Spinal cord (tissue), 10 donors: Measurements from ENCODE around the gene GET4. TPM values are rescaled to one million over a fixed set of nuclear protein-coding genes. Genes with fewer than 3 reads are reported as not detected.
A peak's percentile ranks its signal among the peaks of the same experiment; 100 is the strongest.

Experiments used
- DNase-seq, 6 donors: peaks; one replicate each; pipeline versions ENCODE4 v3.0.0 to v3.0.0-alpha.2; 2013 to 2015; ENCODE audit warnings: low spot score in 6 of 6, low read depth in 4 of 6
- H3K27ac ChIP-seq: one replicate; pipeline ENCODE4 v1.5.1; 2013; ENCODE audit warnings: low read depth, low read length, control low read depth
- H3K27me3 ChIP-seq: one replicate; pipeline ENCODE4 v1.6.1; 2013; ENCODE audit warnings: low read length; ENCODE audit not compliant: control insufficient read depth, insufficient read depth
- H3K36me3 ChIP-seq: one replicate; pipeline ENCODE4 v1.6.1; 2013; ENCODE audit warnings: low read length; ENCODE audit not compliant: control insufficient read depth, insufficient read depth
- H3K4me1 ChIP-seq: one replicate; pipeline ENCODE4 v1.6.1; 2013; ENCODE audit warnings: low read length; ENCODE audit not compliant: control insufficient read depth, insufficient read depth
- H3K4me3 ChIP-seq: one replicate; pipeline ENCODE4 v1.5.1; 2013; ENCODE audit warnings: low read depth, low read length, control low read depth
- H3K9me3 ChIP-seq: one replicate; pipeline ENCODE4 v1.6.1; 2013; ENCODE audit warnings: low read length; ENCODE audit not compliant: control insufficient read depth, insufficient read depth
- WGBS: methylation state at CpG from one replicate; pipeline ENCODE4 v1.1.5; 2013; ENCODE audit warnings: missing lambda C conversion rate; ENCODE audit not compliant: insufficient coverage; 5-methylcytosine and 5-hydroxymethylcytosine counted together
- polyA plus RNA-seq, 2 donors: library from polyadenylated mRNA; unstranded; fragments of 120-200 nt; gene quantifications; one replicate each; pipeline ENCODE4 v1.2.1, GENCODE V29; 2013; ENCODE audit not compliant: insufficient read length in 2 of 2
- total RNA-seq, 2 donors: library from RNA; depleted of rRNA in 1 of 2; stranded (reverse); fragments of 120-200 nt in 1 of 2; fragments of >200 nt in 1 of 2; gene quantifications; one replicate each; pipeline versions ENCODE4 v1.2.3 to v1.2.4, GENCODE V29; 2013 to 2014
- donor health status: healthy.

GET4 gene
- total and polyA plus RNA-seq, 4 donors: 17.7 to 54.3 (median 33.2) TPM

DNA sequence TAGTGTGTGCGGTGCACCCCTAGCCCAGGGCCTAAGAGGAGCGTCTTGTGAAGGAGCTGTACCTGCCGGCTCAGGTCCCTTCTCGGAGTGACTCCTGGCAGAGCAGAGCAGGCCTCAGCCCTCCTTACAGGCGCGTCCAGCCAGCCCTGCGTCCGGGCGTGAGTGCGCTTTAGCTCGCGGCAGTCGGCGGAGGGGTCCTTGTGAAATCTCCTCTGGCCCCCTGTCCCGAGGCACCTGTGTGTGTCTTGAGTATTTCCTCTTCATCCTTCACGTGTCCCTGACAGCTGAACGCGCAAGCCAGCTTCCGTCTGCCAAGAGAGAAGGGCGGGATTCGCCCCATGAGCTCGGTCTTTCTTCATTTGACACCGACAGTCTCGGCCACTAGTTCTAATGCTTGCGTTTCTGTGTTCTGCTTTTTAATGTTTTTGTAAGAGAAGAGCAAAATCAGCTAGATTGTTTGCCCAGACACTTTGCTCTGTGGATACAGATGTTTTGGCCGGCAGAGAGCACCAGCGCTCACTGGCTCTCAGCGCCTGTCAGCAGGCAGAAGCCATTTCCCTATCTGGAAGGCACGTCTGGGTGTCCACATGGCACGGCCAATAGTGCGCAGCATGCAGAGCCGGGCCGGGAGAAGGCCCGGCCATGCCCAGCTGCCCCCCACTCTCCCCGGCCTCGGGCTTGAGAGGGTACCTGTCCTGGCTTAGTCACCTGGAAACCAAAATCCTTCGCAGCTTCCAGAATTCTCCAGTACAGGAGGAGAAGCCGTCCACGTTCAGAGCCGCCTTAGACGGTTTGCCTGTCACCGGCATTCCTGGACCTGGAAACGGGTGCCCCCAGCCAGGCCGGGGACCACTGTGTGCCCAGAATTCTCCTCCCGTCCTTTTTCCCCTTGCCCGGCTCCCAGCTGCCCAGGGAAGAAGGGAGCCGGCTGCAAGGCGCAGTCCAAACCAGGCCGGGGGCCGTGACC, 7.0 kb downstream of the GET4 start:
- Histone ChIP-seq H3K36me3 (peaks cover 71% of the 10 kb centered on the region), H3K9me3 (no peaks in the 10 kb centered on the region), H3K4me3 (no peak overlapping the region), H3K27ac (no peak overlapping the region), H3K27me3 (no peaks in the 10 kb centered on the region), H3K4me1 (peaks cover 29% of the 10 kb centered on the region)
- 80% methylated on average over 46 of the region's 50 CpGs for WGBS
- peak in 1 of 6 donors; percentile 41 for DNase-seq

DNA sequence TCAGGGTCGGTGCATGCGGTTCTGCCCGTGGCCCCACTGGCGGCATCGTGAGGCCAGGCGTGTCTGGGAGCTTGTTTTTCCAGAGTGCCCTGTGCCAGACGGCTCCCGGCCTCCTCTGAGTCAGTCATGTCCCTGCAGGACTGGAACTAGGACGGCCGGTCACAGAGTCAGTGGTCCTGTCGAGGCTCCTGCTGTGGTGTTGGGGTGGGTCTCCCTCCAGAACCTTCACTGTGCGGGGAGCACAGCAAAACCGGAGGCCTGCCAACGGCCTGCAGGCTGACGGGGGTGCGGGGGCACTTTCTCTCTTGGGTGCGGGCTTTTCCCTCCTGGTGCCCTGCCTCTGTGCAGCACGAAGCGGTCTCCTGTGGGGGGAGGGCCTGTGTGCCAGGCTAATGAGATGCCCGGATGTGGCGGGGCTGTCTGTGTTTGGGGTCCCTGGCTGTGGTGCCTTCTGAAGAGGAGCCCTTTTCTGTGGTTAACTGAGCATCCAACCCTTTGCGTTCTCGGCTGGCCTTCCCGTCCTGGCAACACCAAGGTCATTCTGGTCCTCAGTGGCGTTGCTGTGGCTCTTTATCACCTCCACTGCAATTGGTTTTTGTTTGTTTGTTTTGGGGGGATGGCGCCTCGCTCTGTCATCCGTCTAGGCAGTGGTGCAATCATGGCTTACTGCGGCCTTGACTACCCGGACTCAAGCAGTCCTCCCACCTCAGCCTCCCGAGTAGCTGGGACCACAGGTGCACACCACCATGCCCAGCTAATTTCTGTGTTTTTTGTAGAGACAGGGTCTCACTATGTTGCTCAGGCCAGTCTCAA, 8.0 kb downstream of the GET4 start:
- Histone ChIP-seq H3K4me1 (peaks cover 19% of the 10 kb centered on the region), H3K27ac (no peak overlapping the region), H3K36me3 (peaks cover 72% of the 10 kb centered on the region), H3K9me3 (no peaks in the 10 kb centered on the region), H3K4me3 (no peak overlapping the region), H3K27me3 (no peaks in the 10 kb centered on the region)
- DNase-seq: no peak
- 89% methylated on average over 22 of the region's 31 CpGs for WGBS

DNA sequence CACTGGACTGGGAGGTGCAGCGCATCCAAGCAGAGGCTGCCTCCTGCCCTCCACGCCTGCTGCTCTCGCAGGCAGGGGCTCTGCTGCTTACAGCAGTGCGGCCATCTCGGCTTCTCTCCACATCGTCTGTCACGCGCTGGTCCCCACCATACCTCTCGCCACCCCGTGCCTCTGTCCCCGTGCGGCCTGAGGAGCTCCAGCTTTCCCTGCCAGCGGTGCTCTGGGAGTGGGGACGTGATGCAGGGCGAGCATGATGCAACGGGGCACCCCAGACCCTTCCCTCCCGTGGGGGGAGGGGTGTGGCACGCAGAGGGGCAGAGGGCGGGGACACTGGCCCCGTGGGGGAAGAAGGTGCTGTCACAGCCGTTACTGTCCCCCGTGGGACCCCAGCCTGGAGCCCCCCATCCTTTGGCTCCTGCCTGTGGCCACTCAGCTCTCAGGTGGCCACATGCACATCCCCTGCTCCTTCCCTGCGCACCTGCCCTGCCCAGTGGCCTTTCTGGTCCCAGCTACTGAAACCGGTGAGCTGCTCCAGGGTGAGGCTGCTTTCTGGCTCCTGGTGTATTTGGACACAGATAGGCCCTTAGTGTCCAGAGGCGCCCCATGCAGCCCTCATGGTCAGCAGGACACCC, 9.0 kb downstream of the GET4 start:
- H3K36me3 ChIP-seq: peaks cover 76% of the 10 kb centered on the region
- H3K4me3 ChIP-seq: no peak overlapping the region
- no peaks in the 10 kb centered on the region for H3K9me3 ChIP-seq
- no peak overlapping the region for H3K27ac ChIP-seq
- no peak for DNase-seq
- WGBS: 89% methylated on average over 23 of the region's 25 CpGs
- H3K4me1 ChIP-seq: peaks cover 19% of the 10 kb centered on the region
- no peaks in the 10 kb centered on the region for H3K27me3 ChIP-seq

DNA sequence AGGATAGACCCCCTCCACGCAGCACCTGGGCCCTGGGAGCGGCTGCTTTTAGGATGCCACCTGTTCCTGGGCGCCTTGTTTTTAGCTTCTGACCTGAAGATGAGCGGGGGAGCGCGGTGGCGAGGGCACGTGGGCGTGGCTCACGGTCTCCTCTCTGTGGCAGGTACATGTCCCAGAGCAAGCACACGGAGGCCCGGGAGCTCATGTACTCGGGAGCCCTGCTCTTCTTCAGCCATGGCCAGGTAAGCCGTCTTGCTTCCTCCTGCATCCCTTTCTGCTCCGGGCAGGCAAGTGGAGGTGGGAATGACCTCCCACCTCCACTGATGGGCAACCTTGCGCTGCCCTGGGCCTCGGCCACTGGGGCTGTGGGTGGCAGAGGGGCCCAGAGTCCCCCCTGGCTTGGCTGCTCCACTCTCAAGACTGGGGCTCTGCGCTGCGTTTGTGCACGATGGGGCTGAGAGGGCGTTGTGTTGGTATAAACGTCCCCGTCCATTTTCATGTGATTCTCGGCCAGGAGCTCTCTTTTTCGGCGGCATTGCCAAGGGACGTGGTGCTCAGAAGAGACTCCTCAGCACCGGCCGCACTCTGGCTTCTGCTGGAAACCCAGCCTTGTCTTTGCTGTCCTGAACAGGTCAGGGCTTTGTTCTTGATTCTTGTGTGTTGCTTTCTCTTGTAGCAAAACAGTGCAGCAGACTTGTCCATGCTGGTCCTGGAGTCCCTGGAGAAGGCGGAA, 9.7 kb downstream of the GET4 start:
- 95% methylated on average over 30 of the region's 30 CpGs for WGBS
- no peak overlapping the region for H3K4me3 ChIP-seq
- H3K27ac ChIP-seq: no peak overlapping the region

DNA sequence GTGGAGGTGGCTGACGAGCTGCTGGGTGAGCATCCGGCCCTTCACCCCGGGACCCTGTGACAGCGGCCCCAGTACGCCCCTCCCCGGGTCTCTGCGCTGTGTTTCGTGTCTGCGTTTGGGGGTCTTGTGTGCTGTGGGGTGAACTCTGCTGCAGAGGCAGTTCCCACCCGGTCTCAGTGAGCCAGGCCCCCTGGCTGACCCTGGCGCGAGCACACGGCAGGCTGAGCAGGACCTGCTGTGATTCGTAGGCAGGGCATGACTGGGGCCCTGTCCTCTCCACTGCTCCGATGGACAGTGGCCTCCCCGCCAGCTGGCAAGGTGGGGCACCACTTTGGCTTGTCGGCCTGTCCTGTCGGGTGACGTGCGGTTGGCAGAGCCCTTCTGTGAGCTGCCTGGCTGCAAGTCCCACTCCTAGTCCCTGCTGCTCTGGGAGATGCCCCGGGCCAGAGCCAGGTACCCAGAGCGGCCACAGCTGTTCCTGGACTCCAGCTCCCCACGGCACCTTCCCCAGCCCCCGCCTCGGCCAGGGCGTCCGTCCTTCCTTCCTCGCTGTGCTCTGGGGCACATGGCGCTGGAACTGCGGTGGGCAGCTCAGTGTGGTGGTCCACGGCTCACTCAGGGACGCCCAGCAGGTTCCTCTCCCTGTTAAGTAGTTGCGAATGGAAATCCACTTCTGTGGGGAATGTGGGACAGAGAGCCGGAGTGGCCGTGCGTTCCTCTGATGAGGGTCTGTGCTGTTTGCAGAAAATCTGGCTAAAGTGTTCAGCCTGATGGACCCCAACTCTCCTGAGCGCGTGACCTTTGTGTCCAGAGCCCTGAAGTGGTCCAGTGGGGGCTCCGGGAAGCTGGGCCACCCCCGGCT, 10.5 kb downstream of the GET4 start:
- no peak overlapping the region for H3K27ac ChIP-seq
- DNase-seq: no peak
- peaks cover 19% of the 10 kb centered on the region for H3K4me1 ChIP-seq
- no peaks in the 10 kb centered on the region for H3K27me3 ChIP-seq
- WGBS: 96% methylated on average over 40 of the region's 40 CpGs
- peaks cover 87% of the 10 kb centered on the region for H3K36me3 ChIP-seq
- H3K4me3 ChIP-seq: no peak overlapping the region
- no peaks in the 10 kb centered on the region for H3K9me3 ChIP-seq

More for the DNA sequence above, 9.7 kb downstream of the GET4 start:
- H3K27me3 ChIP-seq: no peaks in the 10 kb centered on the region
- peaks cover 19% of the 10 kb centered on the region for H3K4me1 ChIP-seq
- peaks cover 79% of the 10 kb centered on the region for H3K36me3 ChIP-seq
- DNase-seq: no peak
- no peaks in the 10 kb centered on the region for H3K9me3 ChIP-seq

DNA sequence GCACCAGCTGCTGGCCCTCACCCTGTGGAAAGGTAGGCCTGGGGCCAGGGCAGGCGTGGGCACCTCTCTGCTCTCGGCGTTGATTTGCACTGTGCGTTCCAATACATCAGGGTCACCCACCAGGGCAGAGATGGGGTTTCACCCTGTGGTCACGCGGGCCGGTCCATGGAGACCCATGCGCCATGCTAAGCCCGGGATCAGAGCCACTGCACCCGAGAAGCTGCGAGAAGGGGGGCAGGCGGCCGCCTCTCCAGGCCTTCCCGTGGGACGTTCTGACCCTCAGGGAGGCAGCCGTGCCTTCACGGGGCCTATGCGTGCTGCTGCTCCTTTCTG, 11.1 kb downstream of the GET4 start:
- Histone ChIP-seq H3K27ac (no peak overlapping the region), H3K4me3 (no peak overlapping the region), H3K27me3 (no peaks in the 10 kb centered on the region), H3K4me1 (peaks cover 19% of the 10 kb centered on the region), H3K36me3 (peaks cover 89% of the 10 kb centered on the region), H3K9me3 (no peaks in the 10 kb centered on the region)
- DNase-seq: no peak
- 97% methylated on average over 18 of the region's 18 CpGs for WGBS

DNA sequence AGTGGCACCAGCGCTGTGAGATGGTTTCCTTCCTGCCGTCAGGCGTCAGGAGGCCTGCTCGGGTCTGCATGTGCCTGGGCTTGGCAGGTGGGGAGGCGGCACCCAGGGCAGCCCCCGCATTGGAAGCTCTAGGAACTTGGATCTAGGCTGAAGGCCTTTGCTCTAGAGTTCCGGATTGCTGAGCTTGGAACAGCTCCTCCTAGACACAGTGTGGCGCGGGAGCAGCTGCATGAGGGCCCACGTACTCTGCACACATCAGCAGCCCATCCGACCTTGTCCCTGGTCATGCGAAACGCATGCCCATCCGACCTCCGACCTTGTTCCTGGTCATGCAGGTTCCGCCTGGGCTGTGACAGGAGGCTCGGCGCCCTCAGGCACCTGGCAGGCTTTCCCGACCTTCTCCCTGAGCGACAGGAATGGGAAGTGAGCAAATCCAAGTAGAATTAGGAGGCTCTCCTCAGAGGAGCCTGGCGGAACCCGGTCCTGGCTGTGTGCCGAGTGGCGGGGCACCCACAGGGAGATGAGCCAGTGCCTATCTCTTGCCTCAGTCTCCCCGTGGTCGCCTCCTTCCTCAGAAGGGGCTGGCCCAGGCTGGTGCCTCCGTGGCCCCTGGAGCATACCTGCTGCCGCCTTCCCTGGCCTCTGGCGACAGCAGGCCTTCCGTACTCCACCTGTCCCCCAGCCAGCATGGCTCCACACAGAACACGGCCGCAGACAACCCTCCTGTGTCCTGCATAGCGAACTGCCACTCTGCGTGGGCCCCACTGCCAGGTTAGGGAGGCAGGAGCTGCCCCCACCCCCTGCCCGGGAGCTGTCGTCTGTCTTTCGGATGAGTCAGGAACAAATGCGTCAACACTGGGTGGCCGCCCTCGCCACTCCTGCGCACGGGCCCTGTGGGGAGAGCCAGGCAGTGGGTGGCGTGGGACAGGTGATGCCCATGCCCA, 12.0 kb downstream of the GET4 start:
- no peaks in the 10 kb centered on the region for H3K9me3 ChIP-seq
- H3K27me3 ChIP-seq: no peaks in the 10 kb centered on the region
- H3K4me3 ChIP-seq: no peak overlapping the region
- H3K27ac ChIP-seq: no peak overlapping the region
- DNase-seq: no peak
- peaks cover 12% of the 10 kb centered on the region for H3K4me1 ChIP-seq
- 97% methylated on average over 42 of the region's 43 CpGs for WGBS
- peaks cover 90% of the 10 kb centered on the region for H3K36me3 ChIP-seq

DNA sequence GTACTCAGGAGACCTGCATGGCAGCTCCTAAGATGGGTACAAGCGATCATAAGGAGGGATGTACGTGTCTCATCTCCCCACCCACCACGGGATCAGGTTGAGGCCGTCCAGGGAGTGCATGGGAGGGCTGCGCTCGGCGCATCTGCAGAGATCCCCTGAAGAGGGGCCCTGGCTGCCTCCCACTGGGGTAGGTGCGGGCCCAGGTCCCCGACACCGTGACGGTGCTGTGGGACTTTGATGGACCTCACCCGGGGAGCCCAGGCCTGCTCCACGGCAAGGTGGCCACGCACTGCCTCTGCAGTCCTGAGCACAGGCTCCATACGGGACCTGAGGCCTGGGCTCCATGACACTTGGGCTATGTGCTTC, 12.7 kb downstream of the GET4 start:
- 98% methylated on average over 14 of the region's 15 CpGs for WGBS
- Histone ChIP-seq H3K27ac (no peak overlapping the region), H3K4me1 (peaks cover 8% of the 10 kb centered on the region), H3K27me3 (no peaks in the 10 kb centered on the region), H3K9me3 (no peaks in the 10 kb centered on the region), H3K4me3 (no peak overlapping the region), H3K36me3 (peaks cover 90% of the 10 kb centered on the region)
- DNase-seq: no peak
